Gastrocnemius medialis (tissue), 4 donors: ENCODE results near the gene SLC12A6.

Source experiments
- CTCF ChIP-seq, 5 experiments: fragments of 450-650 bp in 3 of 5; fragments of 200-600 bp in 2 of 5; sonication (generic) in 2 of 5; IDR thresholded peaks in 4 of 5; conservative IDR thresholded peaks in 1 of 5; 1 replicate in 4 of 5; 2 replicates in 1 of 5; pipeline ENCODE4 v1.5.1; 2016 to 2019; ENCODE audit warnings: antibody characterized with exemption in 5 of 5, mild to moderate bottlenecking in 3 of 5, moderate library complexity in 3 of 5
- POLR2A ChIP-seq, 2 donors: fragments of 450-650 bp; IDR thresholded peaks; one replicate each; pipeline ENCODE4 v1.6.1; 2017; ENCODE audit warnings: antibody characterized with exemption in 2 of 2, mild to moderate bottlenecking in 2 of 2, moderate library complexity in 2 of 2

DNA sequence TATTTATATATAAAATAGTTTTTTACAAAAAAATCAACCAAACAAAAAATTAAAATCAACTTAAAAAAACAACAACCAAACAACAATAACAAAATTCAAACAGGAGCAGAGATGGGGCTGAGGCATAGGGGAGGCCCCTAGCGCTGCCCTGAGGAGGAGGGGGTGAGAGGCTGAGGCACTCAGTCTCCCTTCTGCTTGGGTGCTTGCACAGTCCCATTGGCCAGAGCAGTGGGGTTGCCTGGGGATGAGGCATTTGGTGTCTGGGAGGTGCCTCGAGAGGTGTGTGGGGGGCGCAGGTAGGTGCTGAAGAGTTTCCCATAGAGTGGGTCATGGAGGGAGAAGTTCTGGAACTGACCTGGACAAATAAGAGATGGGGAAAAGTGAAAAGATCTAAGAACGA lies 21.4 kb upstream of the SLC12A6 start:
- TF ChIP-seq CTCF (IDR thresholded peaks at IDR 0.05 in 4 of 5, conservative IDR thresholded peaks at IDR 0.05 in 1 of 5) (no peak), POLR2A (IDR thresholded peaks at IDR 0.05) (no peak)
